ENCODE results near the gene FHIT. TPM values are rescaled to one million over a fixed set of nuclear protein-coding genes. Genes with fewer than 3 reads are reported as not detected.

The FHIT gene
- total and polyA plus RNA-seq, 2 of the 4 experiments (the other 2 are of a cell fraction): 0.07 TPM; not detected in 1

DNA sequence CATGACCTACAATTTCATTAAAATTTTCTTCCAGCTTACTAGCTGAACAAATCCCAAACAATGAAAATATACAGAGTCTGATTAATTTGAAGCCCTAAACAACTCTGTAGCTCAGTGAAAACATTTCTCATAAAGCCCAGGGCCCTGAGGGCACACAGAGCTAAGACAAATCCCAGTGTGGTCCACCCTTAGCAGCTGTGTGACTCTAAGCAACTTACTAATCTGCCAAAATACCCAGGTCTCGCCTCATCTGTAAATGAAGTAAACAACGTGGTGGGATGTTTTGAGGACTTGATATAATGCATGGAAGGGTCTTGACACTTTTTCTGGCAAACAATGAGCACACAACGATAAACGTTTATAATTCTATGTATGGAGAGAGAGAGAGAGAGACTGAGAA, 158.4 kb downstream of the FHIT start:
- ATAC-seq (ENCODE audit: low read depth): no peak
- no peak overlapping the region for H2AK5ac ChIP-seq (ENCODE audit: low read depth, low read length)
- H2BK20ac ChIP-seq (ENCODE audit: low read depth, low read length): no peak overlapping the region
- H4K91ac ChIP-seq (ENCODE audit: insufficient read depth, low read depth, low read length): no peak overlapping the region
- no peaks in the 10 kb centered on the region for H3K79me1 ChIP-seq (ENCODE audit: low read depth in 1 of 2, low read length in 2 of 2)
- TF ChIP-seq BHLHE40 (IDR thresholded peaks at IDR 0.05; ENCODE audit: low read depth, low read length) (no peak), RCOR1 (IDR thresholded peaks at IDR 0.05; ENCODE audit: insufficient replicate concordance, low read length) (no peak), CHD1 (IDR thresholded peaks at IDR 0.05; ENCODE audit: low read depth, low read length) (no peak), FOS (IDR thresholded peaks at IDR 0.05; ENCODE audit: low read depth, low read length) (no peak), NFE2L2 (IDR thresholded peaks at IDR 0.05; ENCODE audit: low read depth, low read length) (no peak)
- TF ChIP-seq, protein P1, sequence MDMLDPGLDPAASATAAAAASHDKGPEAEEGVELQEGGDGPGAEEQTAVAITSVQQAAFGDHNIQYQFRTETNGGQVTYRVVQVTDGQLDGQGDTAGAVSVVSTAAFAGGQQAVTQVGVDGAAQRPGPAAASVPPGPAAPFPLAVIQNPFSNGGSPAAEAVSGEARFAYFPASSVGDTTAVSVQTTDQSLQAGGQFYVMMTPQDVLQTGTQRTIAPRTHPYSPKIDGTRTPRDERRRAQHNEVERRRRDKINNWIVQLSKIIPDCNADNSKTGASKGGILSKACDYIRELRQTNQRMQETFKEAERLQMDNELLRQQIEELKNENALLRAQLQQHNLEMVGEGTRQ (IDR thresholded peaks at IDR 0.05; ENCODE audit: low read depth, low read length): no peak
- no peak overlapping the region for H3K23ac ChIP-seq (ENCODE audit: low read depth, low read length)
- no peak overlapping the region for H3K56ac ChIP-seq (ENCODE audit: extremely low read depth, insufficient read depth, low read length)
- no peaks in the 10 kb centered on the region for H3K27me3 ChIP-seq (ENCODE audit: control insufficient read depth, insufficient read depth, low read length)
- H3K4me2 ChIP-seq (ENCODE audit: low read depth, low read length): no peak overlapping the region
- H3K9me3 ChIP-seq (ENCODE audit: control insufficient read depth, insufficient read depth, low read length): peaks cover 3% of the 10 kb centered on the region
- H3K4me1 ChIP-seq (ENCODE audit: control insufficient read depth, insufficient read depth, low read length): no peaks in the 10 kb centered on the region
- dilution Hi-C loops (cut with HindIII; ENCODE audit: low sequenced_read_pairs, unreplicated experiment) (no loop called here), in situ Hi-C loops (cut with MboI; ENCODE audit: low sequenced_read_pairs) (no loop called here), intact Hi-C loops (cut with micrococcal nuclease) (no loop called here)
- H3K4me3 ChIP-seq (ENCODE audit: insufficient read depth, low read depth, low read length): no peak overlapping the region
- H4K8ac ChIP-seq (ENCODE audit: low read depth in 2 of 2, low read length in 2 of 2): no peak overlapping the region
- no peak overlapping the region for H2BK15ac ChIP-seq (ENCODE audit: low read depth, low read length)
- no peak overlapping the region for H2AK9ac ChIP-seq (replicated peaks; ENCODE audit: low read depth, low read length, poor library complexity)
- no peak overlapping the region for H3K18ac ChIP-seq (ENCODE audit: low read depth, low read length)
- WGBS, 2 experiments (ENCODE audit: extremely low coverage in 2 of 2, insufficient read length in 1 of 2): no CpG with 5 or more reads among the region's 4 CpGs
- no peaks in the 10 kb centered on the region for H3K9me1 ChIP-seq (ENCODE audit: insufficient read depth, low read length)
- H2AFZ ChIP-seq (replicated peaks; ENCODE audit: low read length, poor library complexity): no peak overlapping the region
- no peak overlapping the region for H2BK5ac ChIP-seq (ENCODE audit: low read depth, low read length, poor library complexity, severe bottlenecking)
- ChIA-PET POLR2A (ENCODE audit: unreplicated experiment) (no interaction called here), CTCF (no interaction called here)
- no peak overlapping the region for H3K9ac ChIP-seq (ENCODE audit: low read depth, low read length)
- DNase-seq: no peak
- no peak overlapping the region for H3K4ac ChIP-seq (ENCODE audit: low read depth, low read length)
- H4K5ac ChIP-seq (ENCODE audit: low read depth, low read length): no peak overlapping the region
- no peak overlapping the region for H3K14ac ChIP-seq (replicated peaks; ENCODE audit: low read depth, low read length)
- no peak overlapping the region for H3K27ac ChIP-seq (ENCODE audit: insufficient read depth, low read length)
- no peak overlapping the region for H2BK120ac ChIP-seq (ENCODE audit: low read depth, low read length)
- no TSS peak for BruUV-seq (replicated peaks)
- no peaks in the 10 kb centered on the region for H4K20me1 ChIP-seq (ENCODE audit: insufficient read depth, low read length)
- no peaks in the 10 kb centered on the region for H3K36me3 ChIP-seq (ENCODE audit: control insufficient read depth, insufficient read depth, low read length)
